ENCODE results near the gene YTHDF1. TPM values are rescaled to one million over a fixed set of nuclear protein-coding genes. Genes with fewer than 3 reads are reported as not detected.

The YTHDF1 gene
- total RNA-seq, 1 donor from 2014 or later = 59.0 TPM

- TF ChIP-seq CTCF (conservative IDR thresholded peaks at IDR 0.05) = no peak
- peak; percentile 38 for DNase-seq (ENCODE audit: low read depth, low spot score)
- H3K27me3 Mint-ChIP-seq (ENCODE audit: low read depth) = peaks cover 39% of the 10 kb centered on the region
- peaks cover 33% of the 10 kb centered on the region for H3K4me1 Mint-ChIP-seq
- peak overlapping the region; percentile 92 for H3K27ac Mint-ChIP-seq (ENCODE audit: unreplicated experiment)
- no peaks in the 10 kb centered on the region for H3K9me3 Mint-ChIP-seq
- H3K36me3 Mint-ChIP-seq (ENCODE audit: low read depth) = no peaks in the 10 kb centered on the region
- peak overlapping the region; percentile 88 for H3K4me3 Mint-ChIP-seq
Observed at GRCh38 chr20:63177785-63178445, 38.0 kb downstream of the YTHDF1 start.

GRCh38 chr20:63177134-63177784 lies 38.7 kb downstream of the YTHDF1 start:
- Mint-ChIP-seq H3K36me3 (ENCODE audit: low read depth) (no peaks in the 10 kb centered on the region), H3K27ac (ENCODE audit: unreplicated experiment) (no peak overlapping the region), H3K4me1 (peaks cover 32% of the 10 kb centered on the region), H3K9me3 (no peaks in the 10 kb centered on the region), H3K4me3 (peak overlapping the region; percentile 89), H3K27me3 (ENCODE audit: low read depth) (peaks cover 39% of the 10 kb centered on the region)
- DNase-seq (ENCODE audit: low read depth, low spot score) = peak; percentile 56
- TF ChIP-seq CTCF (conservative IDR thresholded peaks at IDR 0.05) = no peak

GRCh38 chr20:63176427-63177133 lies 39.4 kb downstream of the YTHDF1 start:
- peaks cover 42% of the 10 kb centered on the region for H3K27me3 Mint-ChIP-seq (ENCODE audit: low read depth)
- DNase-seq (ENCODE audit: low read depth, low spot score) = peak; percentile 35
- peak overlapping the region; percentile 89 for H3K4me3 Mint-ChIP-seq
- no peak for TF ChIP-seq CTCF (conservative IDR thresholded peaks at IDR 0.05)
- peaks cover 32% of the 10 kb centered on the region for H3K4me1 Mint-ChIP-seq
- H3K27ac Mint-ChIP-seq (ENCODE audit: unreplicated experiment) = peak overlapping the region; percentile 83
- H3K36me3 Mint-ChIP-seq (ENCODE audit: low read depth) = no peaks in the 10 kb centered on the region
- H3K9me3 Mint-ChIP-seq = no peaks in the 10 kb centered on the region

- peak overlapping the region; percentile 83 for H3K27ac Mint-ChIP-seq (ENCODE audit: unreplicated experiment)
- peak overlapping the region; percentile 89 for H3K4me3 Mint-ChIP-seq
- H3K27me3 Mint-ChIP-seq (ENCODE audit: low read depth) = peaks cover 47% of the 10 kb centered on the region
- H3K9me3 Mint-ChIP-seq = no peaks in the 10 kb centered on the region
- DNase-seq (ENCODE audit: low read depth, low spot score) = peak; percentile 36
- no peak for TF ChIP-seq CTCF (conservative IDR thresholded peaks at IDR 0.05)
- H3K36me3 Mint-ChIP-seq (ENCODE audit: low read depth) = no peaks in the 10 kb centered on the region
- H3K4me1 Mint-ChIP-seq = peaks cover 37% of the 10 kb centered on the region
Observed at GRCh38 chr20:63176034-63176426, 39.9 kb downstream of the YTHDF1 start.

GRCh38 chr20:63175038-63175895 lies 40.7 kb downstream of the YTHDF1 start:
- Mint-ChIP-seq H3K4me3 (peak overlapping the region; percentile 89), H3K4me1 (peaks cover 36% of the 10 kb centered on the region), H3K36me3 (ENCODE audit: low read depth) (no peaks in the 10 kb centered on the region), H3K9me3 (no peaks in the 10 kb centered on the region), H3K27ac (ENCODE audit: unreplicated experiment) (no peak overlapping the region), H3K27me3 (ENCODE audit: low read depth) (peaks cover 48% of the 10 kb centered on the region)
- TF ChIP-seq CTCF (conservative IDR thresholded peaks at IDR 0.05) = no peak
- no peak for DNase-seq (ENCODE audit: low read depth, low spot score)

All from neural crest cell (in vitro differentiated cells).